C4-2B (cell line): Measurements from ENCODE around the gene TNFRSF18.
"Not testable (repeated sequence)": the region's sequence is repeated elsewhere in the genome, so short reads cannot be mapped to it uniquely, and the experiment has no call there.

ENCODE experiments used
- H3K27ac ChIP-seq: fragments of 450-650 bp; 2 replicates; pipeline ENCODE4 v1.5.1; 2017
- ZFX ChIP-seq: fragments of 450-650 bp; IDR thresholded peaks from 2 replicates; pipeline ENCODE4 v1.6.1; 2017
- TF ChIP-seq, protein P1 (sequence below): fragments of 450-650 bp; conservative IDR thresholded peaks from 2 replicates; pipeline ENCODE4 v1.5.1; 2017; ENCODE audit warnings: mild to moderate bottlenecking

TNFRSF18 gene, protein sequence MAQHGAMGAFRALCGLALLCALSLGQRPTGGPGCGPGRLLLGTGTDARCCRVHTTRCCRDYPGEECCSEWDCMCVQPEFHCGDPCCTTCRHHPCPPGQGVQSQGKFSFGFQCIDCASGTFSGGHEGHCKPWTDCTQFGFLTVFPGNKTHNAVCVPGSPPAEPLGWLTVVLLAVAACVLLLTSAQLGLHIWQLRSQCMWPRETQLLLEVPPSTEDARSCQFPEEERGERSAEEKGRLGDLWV

DNA sequence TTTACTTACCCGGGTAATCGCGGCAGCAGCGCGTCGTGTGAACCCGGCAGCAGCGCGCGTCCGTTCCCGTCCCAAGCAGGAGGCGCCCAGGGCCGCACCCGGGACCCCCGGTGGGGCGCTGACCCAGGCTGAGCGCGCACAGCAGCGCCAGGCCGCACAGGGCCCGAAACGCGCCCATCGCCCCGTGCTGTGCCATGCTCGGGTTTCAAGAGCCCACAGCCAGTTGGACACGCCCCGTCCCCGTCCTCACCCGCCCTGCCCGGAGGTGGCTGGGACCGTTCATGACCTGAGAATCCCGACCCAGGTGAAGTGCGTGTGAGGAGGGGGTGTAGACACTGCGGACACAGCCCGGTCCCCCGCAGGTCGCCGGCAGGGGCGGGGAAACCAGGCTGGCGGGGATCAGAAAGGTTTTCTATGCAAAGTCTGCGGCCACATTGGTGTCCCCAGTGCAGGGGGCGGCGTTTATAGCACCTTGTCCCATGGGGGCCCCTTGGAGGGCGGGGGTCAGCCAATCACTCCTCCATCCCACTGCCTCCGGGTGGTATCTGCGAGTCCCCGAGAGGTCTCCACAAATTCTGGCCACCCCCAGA, at the start of gene TNFRSF18:
TSS of gene TNFRSF18 (minus strand) at position 217 of the 590 bp plus-strand sequence. CDS start at position 196, 21 bp downstream.
- peak; percentile 46; the same call in 1 of the 2 replicates for TF ChIP-seq ZFX
- TF ChIP-seq, protein P1, sequence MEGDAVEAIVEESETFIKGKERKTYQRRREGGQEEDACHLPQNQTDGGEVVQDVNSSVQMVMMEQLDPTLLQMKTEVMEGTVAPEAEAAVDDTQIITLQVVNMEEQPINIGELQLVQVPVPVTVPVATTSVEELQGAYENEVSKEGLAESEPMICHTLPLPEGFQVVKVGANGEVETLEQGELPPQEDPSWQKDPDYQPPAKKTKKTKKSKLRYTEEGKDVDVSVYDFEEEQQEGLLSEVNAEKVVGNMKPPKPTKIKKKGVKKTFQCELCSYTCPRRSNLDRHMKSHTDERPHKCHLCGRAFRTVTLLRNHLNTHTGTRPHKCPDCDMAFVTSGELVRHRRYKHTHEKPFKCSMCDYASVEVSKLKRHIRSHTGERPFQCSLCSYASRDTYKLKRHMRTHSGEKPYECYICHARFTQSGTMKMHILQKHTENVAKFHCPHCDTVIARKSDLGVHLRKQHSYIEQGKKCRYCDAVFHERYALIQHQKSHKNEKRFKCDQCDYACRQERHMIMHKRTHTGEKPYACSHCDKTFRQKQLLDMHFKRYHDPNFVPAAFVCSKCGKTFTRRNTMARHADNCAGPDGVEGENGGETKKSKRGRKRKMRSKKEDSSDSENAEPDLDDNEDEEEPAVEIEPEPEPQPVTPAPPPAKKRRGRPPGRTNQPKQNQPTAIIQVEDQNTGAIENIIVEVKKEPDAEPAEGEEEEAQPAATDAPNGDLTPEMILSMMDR: no peak
- peak within 1 kb of the TSS; percentile 27 for H3K27ac ChIP-seq

GRCh38 chr1:1255611-1256010, 49.2 kb upstream of the TNFRSF18 start:
- no peak overlapping the region for H3K27ac ChIP-seq
- TF ChIP-seq ZFX: no peak
- TF ChIP-seq, protein P1: no peak

GRCh38 chr1:1255078-1255477, 48.7 kb upstream of the TNFRSF18 start:
- H3K27ac ChIP-seq: no peak overlapping the region
- TF ChIP-seq, protein P1: no peak
- no peak for TF ChIP-seq ZFX

- H3K27ac ChIP-seq: no peak overlapping the region
- TF ChIP-seq, protein P1: no peak
- TF ChIP-seq ZFX: no peak
Measured at GRCh38 chr1:1254667-1254998, 48.2 kb upstream of the TNFRSF18 start.

GRCh38 chr1:1253972-1254666, 47.7 kb upstream of the TNFRSF18 start:
- TF ChIP-seq, protein P1: no peak
- no peak for TF ChIP-seq ZFX
- H3K27ac ChIP-seq: no peak overlapping the region

- TF ChIP-seq, protein P1: no peak
- TF ChIP-seq ZFX: no peak
Measured at GRCh38 chr1:1253314-1253713, 46.9 kb upstream of the TNFRSF18 start.

GRCh38 chr1:1250786-1251284, 44.4 kb upstream of the TNFRSF18 start:
- TF ChIP-seq, protein P1: no peak
- TF ChIP-seq ZFX: no peak
- 0 out of 2 replicates have a peak overlapping the region, but pooled peaks have one; percentile 2 for H3K27ac ChIP-seq

More at GRCh38 chr1:1253314-1253713, 46.9 kb upstream of the TNFRSF18 start:
- H3K27ac ChIP-seq: no peak overlapping the region

DNA sequence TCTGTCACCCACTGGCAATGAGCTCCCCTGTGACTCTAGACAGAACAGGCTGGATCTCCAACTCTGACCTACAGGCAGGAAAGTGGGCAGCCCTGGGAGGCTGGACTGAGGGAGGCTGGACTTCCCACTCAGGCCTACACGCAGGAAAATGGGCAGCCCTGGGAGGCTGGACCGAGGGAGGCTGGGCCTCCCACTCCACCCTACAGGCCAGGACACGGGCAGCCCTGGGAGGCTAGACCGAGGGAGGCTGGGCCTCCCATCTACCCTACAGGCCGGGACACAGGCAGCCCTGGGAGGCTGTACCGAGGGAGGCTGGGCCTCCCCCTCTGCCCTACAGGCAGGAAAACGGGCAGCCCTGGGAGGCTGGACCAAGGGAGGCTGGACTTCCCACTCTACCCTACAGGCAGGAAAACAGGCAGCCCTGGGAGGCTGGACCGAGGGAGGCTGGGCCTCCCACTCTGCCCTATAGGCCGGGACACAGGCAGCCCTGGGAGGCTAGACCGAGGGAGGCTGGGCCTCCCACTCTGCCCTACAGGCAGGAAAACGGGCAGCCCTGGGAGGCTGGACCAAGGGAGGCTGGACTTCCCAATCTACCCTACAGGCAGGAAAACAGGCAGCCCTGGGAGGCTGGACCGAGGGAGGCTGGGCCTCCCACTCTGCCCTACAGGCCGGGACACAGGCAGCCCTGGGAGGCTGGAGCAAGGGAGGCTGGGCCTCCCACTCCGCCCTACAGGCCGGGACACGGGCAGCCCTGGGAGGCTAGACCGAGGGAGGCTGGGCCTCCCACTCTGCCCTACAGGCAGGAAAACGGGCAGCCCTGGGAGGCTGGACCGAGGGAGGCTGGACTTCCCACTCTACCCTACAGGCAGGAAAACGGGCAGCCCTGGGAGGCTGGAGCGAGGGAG, 41.9 kb upstream of the TNFRSF18 start:
- not testable (repeated sequence) for H3K27ac ChIP-seq
